Stimulated activated CD8-positive, alpha-beta memory T cell treated with anti-CD3 and anti-CD28 coated beads, Interleukin-7, amount 100 ng/mL, for 48 hours (primary cell): ENCODE results near the gene SLC45A1.
A peak's percentile ranks its signal among the peaks of the same experiment; 100 is the strongest.

ENCODE experiments used
- DNase-seq, 2 donors: peaks; one replicate each; pipeline ENCODE4 v3.0.0-alpha.2; 2020; ENCODE audit warnings: low read depth in 1 of 2; ENCODE audit errors: extremely low read depth in 1 of 2

SLC45A1 gene

GRCh38 chr1:8311068-8311718, 6.7 kb upstream of the SLC45A1 start:
- DNase-seq = no peak

- no peak for DNase-seq
Observed at GRCh38 chr1:8312235-8313218, 5.4 kb upstream of the SLC45A1 start.

- no peak for DNase-seq
Observed at GRCh38 chr1:8313231-8313630, 4.7 kb upstream of the SLC45A1 start.

- peak in 1 of 2 donors; percentile 17 for DNase-seq
Observed at GRCh38 chr1:8314346-8315280, 3.3 kb upstream of the SLC45A1 start.

- no peak for DNase-seq
Observed at GRCh38 chr1:8315573-8316475, 2.1 kb upstream of the SLC45A1 start.

GRCh38 chr1:8318436-8318835, 522 bp downstream of the SLC45A1 start:
- DNase-seq = no peak

GRCh38 chr1:8321612-8322011, 3.7 kb downstream of the SLC45A1 start:
- DNase-seq = no peak

- no peak for DNase-seq
Observed at GRCh38 chr1:8323706-8324105, 5.8 kb downstream of the SLC45A1 start.

GRCh38 chr1:8324176-8324810, 6.4 kb downstream of the SLC45A1 start:
- no peak for DNase-seq

GRCh38 chr1:8325771-8326170, 7.9 kb downstream of the SLC45A1 start:
- no peak for DNase-seq

GRCh38 chr1:8326265-8326664, 8.4 kb downstream of the SLC45A1 start:
- no peak for DNase-seq

- DNase-seq = no peak
Observed at GRCh38 chr1:8328271-8328670, 10.4 kb downstream of the SLC45A1 start.

- no peak for DNase-seq
Observed at GRCh38 chr1:8329439-8329838, 11.5 kb downstream of the SLC45A1 start.

GRCh38 chr1:8329858-8330257, 11.9 kb downstream of the SLC45A1 start:
- no peak for DNase-seq

GRCh38 chr1:8330271-8331125, 12.6 kb downstream of the SLC45A1 start:
- DNase-seq = no peak

- DNase-seq = no peak
Observed at GRCh38 chr1:8332806-8333205, 14.9 kb downstream of the SLC45A1 start.

GRCh38 chr1:8333246-8333987, 15.5 kb downstream of the SLC45A1 start:
- no peak for DNase-seq
